NCI-H2029 (cell line): ENCODE measurements around the gene SH2D1A.
A peak's percentile ranks its signal among the peaks of the same experiment; 100 is the strongest.
"Not testable (repeated sequence)": the region's sequence is repeated elsewhere in the genome, so short reads cannot be mapped to it uniquely, and the experiment has no call there.

Experiments used
- DNase-seq: peaks from one replicate; lab custom pipeline; 2025; lab: John Stamatoyannopoulos, UW

The SH2D1A gene

DNA sequence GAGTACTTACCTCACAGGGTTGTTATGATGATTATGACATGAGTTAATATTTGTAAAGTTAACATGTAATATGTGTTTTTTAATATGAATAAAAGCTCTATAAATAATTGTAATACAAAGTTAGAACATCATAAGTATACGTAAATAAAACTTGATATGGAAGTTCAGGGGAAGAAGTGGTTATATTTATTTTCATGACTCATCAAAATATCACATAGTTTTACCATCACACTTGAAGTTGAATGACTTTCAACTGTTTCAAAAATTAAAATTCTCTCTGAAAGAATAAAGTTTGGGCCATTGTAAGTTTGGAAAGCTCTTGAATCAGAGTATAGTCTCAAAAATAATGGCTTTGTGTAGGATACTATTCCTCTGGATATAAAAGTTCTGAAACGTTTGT, 8.3 kb downstream of the SH2D1A start:
- DNase-seq = no peak

DNA sequence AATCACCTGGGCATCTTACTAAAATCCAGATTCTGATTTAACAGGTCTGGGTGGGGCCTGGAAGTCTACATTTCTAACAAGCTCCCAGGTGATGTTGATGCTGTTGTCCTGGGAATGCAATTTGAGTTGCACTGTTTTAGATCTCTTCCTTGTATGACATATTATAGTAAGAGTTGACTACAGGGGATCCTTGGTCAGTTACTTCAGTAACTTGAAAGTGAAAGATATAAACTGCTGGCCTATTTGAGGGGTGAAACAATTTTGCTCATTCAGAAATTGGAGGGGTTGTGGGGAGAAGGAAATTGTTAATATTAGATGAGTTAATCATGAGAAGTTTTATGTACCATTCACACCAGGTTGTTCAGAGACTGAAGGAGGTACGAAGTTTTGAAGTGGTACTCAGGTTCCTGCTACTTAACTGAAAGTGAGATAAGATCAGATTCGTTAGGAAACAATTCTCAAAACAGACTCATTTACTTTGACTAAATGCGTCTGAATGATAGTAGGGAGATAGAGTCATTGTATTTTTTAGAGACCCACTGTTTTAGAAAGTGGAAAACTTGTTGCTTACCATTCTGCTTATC, 12.5 kb downstream of the SH2D1A start:
- DNase-seq = no peak

DNA sequence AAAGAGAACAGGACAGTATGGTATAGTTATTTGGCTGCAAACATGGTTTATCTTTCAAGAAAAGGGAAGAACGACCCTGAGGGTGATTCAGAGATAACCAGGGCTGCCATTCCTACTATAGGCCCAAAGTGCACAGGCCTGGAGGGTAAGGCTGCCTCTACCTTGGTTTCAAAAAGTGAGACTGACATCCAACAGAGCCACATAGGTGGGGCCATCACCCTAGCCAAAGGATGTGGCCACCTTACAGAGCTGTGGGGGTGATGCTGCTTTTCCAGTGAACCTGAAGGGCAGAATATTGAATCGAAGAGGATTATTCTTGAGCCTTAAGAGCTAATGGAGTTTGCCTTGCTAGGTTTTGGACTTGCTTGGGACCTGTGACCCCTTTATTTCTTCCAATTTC, 15.7 kb downstream of the SH2D1A start:
- DNase-seq = no peak

DNA sequence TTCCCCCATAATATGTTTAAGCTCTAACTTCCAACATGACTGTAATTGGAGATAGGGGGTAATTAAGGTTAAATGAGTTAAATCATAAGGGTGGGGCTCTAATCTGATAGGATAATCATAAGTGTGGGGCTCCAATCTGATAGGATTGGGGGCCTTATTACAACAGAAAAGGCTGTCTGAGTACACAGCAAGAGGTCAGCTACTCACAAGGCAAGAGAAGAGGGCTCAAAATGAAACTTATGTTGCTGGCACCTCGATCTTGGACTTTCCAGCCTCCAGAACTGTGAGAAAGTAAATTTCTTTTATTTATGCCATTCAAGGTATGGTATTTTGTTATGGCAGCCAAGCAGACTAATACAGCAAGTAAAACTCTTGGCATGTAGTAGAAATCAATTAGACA, 16.4 kb downstream of the SH2D1A start:
- no peak for DNase-seq

DNA sequence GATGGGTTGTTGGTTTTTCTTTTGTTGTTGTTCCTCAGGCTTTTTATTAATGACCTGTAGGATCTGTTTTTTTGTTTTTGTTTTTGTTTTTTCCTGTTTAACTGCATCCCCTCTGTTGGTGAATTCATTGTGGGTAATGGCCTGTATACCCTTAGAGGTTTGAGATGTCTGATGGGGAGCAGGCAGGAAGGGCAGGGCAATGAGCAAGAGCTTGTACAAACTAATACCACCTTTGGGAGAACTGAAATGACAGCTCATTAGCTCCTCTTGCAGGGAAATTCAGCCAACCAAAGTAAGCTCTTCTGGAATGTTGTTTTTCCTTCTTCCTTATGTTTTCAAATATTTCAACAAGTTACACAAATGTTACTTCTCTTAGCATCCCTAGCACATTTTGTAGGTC, 23.4 kb downstream of the SH2D1A start:
- no peak for DNase-seq

DNA sequence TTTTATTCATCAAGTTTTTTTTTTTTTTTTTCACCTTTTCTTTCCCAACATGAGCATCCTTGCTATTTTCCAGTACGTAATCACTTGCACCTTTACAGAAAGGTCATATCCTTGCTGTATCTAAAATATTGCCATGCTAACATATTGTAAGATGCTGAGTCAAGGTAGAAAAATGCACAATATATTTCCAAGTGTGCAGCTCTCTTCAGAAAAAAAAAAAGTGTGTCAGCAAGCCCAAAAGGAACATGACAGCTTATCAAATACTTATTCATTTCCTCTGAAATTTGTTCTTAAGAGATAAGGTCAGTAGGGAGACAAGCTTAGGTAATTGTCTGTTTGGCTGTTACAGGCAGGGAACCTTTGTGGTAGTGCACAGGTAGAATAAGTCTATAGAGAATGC, 27.0 kb downstream of the SH2D1A start:
- no peak for DNase-seq

DNA sequence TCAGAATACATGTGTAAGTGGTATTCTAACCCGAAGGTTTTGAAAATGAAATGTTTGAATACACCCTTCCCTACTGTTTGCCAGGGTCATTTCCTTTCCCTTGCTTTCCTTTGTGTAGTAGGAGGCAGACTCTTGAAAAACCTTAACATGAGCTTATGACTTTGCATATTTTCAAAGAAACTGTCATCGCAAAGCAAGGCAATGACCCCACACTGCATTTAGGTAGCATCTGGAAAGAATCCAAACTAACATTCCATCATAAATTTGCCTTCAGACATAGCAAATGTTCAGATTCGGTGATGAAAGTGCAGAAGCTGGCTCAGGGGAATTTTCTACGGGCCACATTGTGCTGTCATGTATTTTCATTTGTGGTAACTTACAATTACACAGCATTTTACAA, 32.3 kb downstream of the SH2D1A start:
- no peak for DNase-seq

DNA sequence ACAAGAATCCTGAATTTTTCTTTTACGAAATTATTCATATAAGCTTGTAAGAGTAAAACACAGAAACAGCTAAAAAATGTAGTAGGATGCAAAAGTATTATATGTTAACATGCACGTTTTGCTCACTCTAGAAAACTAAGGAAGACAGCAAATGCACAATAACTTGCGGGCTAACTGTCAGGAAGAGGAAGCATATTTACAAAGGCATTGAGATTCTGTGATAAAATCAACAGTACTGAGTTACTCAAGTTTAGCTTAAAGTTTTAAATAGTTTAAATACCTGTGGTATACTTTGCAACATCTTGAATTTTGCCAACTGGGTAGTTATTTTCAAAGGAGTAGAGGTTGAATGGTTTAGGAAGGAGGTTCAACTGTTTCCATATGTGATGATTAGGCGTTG, 37.0 kb downstream of the SH2D1A start:
- no peak for DNase-seq

DNA sequence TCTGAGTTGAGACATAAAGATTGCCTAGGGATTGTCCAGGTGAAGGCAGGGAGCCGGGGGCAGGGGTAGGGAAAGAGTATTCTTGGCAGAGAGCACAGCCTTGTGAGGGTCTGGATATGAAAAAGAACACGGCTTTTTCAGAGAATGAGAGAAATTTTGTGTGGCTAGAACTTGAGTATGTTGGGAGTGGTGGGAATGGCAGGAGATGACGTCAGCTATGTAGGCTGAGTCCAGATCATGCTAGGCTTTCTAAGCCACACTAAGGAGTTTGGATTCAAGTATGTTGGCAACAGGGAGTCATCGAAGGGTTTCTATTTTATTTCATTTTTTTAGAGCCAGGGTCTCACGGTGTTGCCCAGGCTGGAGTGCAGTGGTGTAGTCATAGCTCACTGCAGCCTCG, 40.0 kb downstream of the SH2D1A start:
- DNase-seq = no peak

DNA sequence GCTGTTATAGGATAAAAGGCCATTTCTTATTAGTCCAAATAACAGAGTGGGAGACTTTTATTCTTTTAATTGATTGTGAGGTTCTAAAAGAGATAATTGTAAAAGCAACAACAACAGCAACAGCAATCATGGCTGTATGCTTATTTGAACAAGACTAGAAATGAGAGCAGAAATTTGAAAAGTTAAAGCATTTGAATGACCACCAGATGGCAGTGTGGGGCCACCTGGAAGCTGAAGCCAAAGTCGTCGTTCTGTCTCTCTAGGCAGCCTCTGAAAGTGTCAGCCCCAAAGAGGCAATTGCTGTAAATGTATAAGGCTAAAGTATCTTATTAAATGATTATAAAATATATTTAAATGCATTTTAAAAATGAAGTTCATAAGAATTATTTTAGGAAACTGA, 42.2 kb downstream of the SH2D1A start:
- peak; percentile 26 for DNase-seq

DNA sequence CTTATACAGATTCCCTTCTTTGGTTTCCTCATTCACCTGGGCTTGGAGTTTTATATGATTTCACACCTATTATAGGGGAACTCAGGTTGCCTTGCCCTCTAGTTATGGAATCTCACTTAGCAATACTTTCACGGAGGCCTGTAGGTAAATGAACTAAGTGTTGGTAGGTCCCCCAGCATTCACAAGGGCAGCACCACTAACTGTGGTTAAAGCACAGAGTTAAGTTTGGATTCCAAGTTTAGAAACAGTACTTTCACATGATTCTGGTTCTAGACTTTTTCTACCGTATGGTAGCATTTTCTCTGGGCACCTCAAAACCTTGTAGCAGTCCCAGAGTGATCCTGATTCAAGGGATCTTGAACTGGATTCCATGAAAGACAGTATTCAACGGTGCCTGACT, 46.4 kb downstream of the SH2D1A start:
- DNase-seq = no peak

DNA sequence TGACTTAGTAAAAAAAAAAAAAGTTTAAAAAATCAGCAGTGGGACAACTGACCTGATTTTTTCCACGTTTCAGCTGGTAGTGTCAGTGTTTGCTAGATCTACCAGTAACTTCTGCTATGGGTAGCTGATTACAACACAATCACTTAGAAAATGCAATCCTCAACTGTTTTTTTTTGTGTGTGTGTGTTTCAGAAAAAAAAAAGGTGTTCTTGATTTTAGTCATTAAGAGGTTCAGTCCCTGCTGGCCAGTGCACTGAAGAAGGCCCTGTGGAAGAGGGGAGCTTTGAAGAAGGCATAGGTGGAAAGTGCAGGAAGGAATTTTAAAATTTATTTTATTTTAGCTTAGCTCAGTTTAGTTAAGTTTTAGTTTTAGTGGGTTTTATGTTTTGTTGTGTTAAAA, 46.9 kb downstream of the SH2D1A start:
- no peak for DNase-seq

DNA sequence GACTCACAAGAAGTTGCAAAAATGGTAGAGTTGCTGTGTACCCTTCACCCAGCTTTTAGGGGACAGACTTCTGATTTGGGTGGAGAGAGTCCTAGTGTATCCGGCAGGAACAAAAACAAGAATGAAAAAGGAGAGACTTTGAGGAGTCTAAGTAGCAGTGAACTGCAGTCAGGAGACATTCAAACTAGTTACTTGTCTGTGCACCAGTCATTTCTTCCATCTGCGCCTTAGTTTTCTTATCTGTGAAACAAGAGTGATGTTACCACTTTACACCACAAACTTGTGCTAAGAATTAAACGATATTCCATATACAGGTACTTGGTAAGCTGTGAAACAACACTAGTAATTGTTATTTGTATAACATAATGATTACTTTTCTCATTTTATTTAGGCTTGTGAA, 47.3 kb downstream of the SH2D1A start:
- DNase-seq = no peak

DNA sequence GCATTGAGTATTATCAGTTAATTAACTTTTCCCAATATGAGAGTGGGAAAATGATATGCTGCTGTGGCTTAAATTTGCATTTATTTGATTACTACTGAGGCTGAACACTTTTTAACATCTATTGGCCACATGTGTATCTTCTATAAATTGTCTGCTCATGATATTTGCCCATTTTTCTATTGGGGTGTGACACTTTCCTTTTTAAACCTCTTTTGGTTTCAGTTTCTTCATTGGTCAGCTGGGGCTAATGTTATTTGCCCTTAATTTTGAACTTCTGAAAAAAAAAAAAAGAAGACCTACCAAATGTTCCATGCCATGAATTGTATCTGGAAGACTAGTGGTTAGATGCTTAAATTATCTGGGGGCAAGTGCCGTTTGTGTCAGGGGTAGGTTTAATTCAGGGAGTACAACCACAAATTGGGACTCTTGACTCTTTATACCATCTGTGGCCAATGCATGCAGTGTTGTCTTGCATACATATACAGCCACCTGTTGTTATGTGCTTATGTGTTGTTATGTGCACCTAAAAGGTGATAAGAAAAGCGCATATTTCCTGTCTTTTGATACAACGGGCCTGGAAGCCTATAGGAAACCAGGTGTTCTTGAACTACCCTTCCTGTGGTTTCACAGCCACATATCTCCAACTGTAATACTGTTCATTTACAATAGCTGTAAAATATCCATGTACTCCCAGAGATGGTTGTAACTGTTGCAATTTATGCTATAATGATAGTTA, 49.0 kb downstream of the SH2D1A start:
- DNase-seq = no peak

DNA sequence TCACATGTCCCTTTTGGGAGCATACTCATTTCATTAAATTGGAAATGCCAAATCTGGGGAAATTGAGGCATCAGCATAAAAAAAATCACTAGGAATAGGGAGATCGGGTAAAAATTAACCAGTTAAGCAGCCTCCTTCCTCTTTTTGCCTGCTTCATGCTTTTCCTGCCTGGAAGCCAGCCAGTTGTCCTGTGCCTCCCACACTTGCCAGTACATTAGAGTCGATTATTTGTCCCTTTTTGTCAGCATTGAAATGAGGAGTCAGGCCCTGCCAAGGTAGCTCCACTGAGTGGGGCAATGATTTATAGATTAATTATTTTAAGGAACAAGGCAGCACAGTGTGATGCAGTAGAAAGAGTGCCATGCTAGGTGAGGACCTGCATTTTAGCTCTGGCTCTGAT, 55.3 kb downstream of the SH2D1A start:
- no peak for DNase-seq

DNA sequence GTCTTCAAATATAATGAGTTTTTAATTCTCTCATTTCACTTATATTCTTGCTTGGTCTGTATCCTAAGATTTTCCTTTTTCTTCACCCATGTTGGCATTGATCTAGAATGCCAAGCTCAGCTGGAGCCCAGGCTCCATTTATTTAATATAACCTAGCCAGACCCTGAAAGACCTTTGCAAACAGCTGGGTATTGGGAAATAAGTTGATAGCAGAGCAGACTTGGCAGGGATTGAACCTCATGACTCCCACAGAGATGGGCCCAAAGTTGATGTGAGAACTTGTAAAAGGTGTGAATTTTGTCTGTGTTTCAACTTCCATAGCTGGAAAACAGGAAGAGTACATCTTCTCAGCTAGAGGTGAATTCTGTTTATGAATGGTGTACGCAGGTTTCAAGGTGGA, 59.5 kb downstream of the SH2D1A start:
- no peak for DNase-seq

DNA sequence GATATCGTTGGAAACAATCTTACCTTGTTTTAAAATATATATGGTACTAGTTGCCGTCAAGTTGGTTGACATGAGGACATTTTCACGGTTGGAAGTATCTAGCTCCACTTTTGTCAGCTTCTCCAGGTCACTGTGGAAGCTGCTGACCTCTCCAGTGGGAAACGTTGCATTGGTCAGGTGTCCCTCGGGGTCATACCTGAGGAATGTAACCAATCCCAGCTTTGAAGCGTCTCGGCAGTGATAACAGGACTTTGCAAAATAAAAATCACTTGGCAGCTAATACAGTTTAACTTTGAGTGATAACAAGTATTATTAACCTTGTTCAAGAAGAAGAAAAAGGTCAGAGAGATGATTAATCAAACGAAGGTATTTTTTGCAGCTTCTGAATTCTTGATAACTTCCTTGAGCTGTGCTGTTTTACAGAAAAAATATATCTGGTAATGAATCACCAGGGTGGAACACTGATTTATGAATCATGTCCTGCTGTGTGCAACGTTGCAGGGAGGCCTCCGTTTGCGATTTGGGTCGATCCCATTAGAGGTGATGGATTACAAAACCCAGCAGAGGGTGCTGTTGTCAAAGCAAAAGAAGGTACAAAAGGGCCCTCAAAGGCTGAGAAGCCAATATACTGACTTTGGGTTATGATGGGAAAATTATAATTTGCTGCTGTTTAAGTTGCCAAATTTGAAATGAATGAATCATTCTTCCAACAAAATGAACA, 60.1 kb downstream of the SH2D1A start:
- peak; percentile 29 for DNase-seq

DNA sequence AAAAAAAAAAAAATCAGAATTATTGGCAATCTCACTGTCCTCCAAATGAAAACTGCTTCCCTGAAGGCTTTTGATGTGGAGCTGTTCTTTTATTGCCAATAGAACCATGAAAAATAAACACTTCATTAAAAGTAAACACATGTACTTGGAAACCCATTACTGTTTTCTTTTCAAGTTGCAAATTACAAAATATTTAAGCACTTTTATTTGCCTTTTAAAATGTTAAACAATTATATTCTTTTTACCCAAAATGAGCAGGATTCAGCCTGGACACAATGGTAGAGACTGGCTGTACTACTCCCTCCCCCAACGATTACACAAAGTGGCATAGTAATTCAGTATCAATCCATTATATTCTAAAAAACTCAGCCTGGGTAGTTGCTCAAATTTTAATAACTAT, 60.9 kb downstream of the SH2D1A start:
- DNase-seq = no peak

DNA sequence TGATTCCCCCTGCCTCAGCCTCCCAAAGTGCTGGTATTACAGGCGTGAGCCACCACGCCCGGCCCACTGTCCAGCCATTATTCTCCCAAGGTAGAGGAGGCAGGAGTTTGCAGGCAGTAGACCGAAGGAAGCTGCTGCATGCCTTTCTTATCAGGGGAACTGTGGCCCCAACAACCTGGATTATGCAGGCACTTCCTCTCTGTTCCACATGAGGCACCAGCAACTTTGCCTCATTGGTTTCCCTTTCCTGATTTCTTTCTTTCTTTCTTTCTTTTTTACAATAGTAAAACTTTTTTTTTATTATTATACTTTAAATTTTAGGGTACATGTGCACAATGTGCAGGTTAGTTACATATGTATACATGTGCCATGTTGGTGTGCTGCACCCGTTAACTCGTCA, 62.0 kb downstream of the SH2D1A start:
- not testable (repeated sequence) for DNase-seq

DNA sequence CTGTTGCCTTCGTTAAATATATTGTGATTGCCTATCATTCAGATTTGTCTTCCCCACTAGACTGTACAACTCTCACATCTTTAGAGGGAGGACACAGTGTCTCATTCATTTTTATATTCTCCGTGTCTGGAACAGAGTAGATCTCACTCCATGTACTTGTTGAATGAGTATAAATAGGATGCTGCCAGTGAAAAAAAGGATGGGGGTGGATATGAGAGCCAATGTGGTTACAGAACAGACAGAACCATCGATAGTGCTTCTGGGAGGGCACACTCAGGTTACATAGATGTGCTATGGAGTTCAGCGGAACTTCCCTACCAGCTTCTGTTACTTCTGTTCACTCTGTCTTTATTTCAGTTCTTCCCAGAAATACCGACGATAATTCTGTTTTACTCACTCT, 66.9 kb downstream of the SH2D1A start:
- no peak for DNase-seq

DNA sequence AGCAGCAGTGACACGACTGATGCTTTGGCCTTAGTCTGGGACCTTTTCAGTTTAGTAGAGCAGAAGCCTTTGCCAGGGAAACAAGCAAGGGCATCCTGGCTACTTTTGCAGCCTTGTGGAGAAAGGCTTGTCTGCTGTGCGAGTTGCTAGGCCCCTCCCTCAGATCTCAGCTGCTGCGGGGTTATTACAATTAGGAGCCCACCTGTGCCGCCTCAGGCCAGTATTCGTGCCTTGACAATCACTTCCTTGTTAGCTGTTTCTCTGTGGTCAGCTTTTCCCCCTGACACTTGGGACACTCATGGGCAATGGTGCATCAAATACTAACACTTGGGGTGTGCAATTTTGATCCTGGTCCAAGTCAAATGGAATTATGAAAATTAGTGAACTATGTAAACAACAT, 67.9 kb downstream of the SH2D1A start:
- no peak for DNase-seq

DNA sequence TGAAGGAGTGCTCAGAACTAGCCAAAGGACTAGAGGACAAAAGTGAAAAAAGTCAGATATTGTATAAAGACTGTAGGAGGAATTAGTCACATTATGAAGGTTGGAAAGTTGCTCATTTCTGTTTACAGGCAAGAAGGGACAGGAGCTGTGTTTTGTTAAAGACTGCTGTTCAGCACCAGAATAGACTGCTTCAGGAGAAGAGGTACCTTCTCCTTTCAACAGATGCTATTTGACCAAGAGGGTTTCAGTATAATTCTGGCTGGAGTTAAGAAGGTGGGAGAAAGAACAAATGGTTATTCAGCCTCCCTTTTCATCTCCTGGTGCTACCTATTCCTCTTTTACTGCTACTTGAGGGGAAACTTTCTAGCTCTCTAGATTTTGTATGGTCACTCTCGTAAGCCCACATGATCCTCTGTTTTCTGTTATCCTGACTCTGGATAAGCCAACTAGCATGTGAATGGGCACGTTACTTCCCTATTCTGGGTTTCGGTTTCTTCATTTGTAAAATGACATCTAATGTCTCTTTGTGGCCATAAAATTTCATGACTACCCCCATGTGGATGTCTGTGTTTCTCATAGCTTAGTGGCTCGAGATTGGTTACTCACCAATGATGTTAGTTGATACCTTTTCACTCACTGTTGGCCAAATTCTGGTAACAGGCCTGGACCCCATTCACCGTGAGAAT, 68.9 kb downstream of the SH2D1A start:
- DNase-seq = no peak
